Neural progenitor cell (in vitro differentiated cells): Measurements from ENCODE around the gene ARHGEF4. TPM values are rescaled to one million over a fixed set of nuclear protein-coding genes. Genes with fewer than 3 reads are reported as not detected.

Experiments used
- DNase-seq: peaks from one replicate; pipeline ENCODE4 v3.0.0-alpha.2; 2016; ENCODE audit warnings: low spot score
- H2AFZ ChIP-seq: fragments of 200-600 bp; sonication (generic); replicated peaks from 2 replicates; pipeline ENCODE4 v1.6.1; 2016; ENCODE audit warnings: antibody characterized with exemption
- H3F3A ChIP-seq: fragments of 200-600 bp; sonication (generic); 2 replicates; pipeline ENCODE4 v1.6.1; 2016; ENCODE audit warnings: antibody characterized with exemption, low read depth
- H3K27ac ChIP-seq: fragments of 200-600 bp; sonication (generic); 2 replicates; pipeline ENCODE4 v1.5.1; 2016; ENCODE audit warnings: mild to moderate bottlenecking
- H3K27me3 ChIP-seq: fragments of 200-600 bp; sonication (generic); 2 replicates; pipeline ENCODE4 v1.6.1; 2016; ENCODE audit warnings: mild to moderate bottlenecking, moderate library complexity
- H3K36me3 ChIP-seq: fragments of 200-600 bp; sonication (generic); 2 replicates; pipeline ENCODE4 v1.5.1; 2016
- H3K4me1 ChIP-seq: fragments of 200-600 bp; sonication (generic); 2 replicates; pipeline ENCODE4 v1.6.1; 2016; ENCODE audit warnings: mixed run types
- H3K4me2 ChIP-seq: fragments of 200-600 bp; sonication (generic); 2 replicates; pipeline ENCODE4 v1.6.1; 2016
- H3K4me3 ChIP-seq: fragments of 200-600 bp; sonication (generic); 2 replicates; pipeline ENCODE4 v1.5.1; 2016
- H3K79me2 ChIP-seq: fragments of 200-600 bp; sonication (generic); 2 replicates; pipeline ENCODE4 v1.6.1; 2016; ENCODE audit warnings: low read depth
- H3K9ac ChIP-seq: fragments of 200-600 bp; sonication (generic); 2 replicates; pipeline ENCODE4 v1.6.1; 2016
- H3K9me3 ChIP-seq: fragments of 200-600 bp; sonication (generic); 2 replicates; pipeline ENCODE4 v1.5.1; 2016; ENCODE audit warnings: low read depth
- H4K20me1 ChIP-seq: fragments of 200-600 bp; sonication (generic); 2 replicates; pipeline ENCODE4 v1.6.1; 2016; ENCODE audit warnings: low read depth
- H3K27ac Mint-ChIP-seq: 3 replicates; pipeline ENCODE4 v1.8.0; 2021; ENCODE audit warnings: mixed read lengths
- H3K27me3 Mint-ChIP-seq: 2 replicates; pipeline ENCODE4 v1.8.0; 2022; ENCODE audit warnings: low read depth, mild to moderate bottlenecking, inconsistent platforms, moderate library complexity, mixed read lengths; ENCODE audit not compliant: insufficient read depth
- H3K36me3 Mint-ChIP-seq: 3 replicates; pipeline ENCODE4 v1.8.0; 2021; ENCODE audit warnings: mixed read lengths
- H3K4me1 Mint-ChIP-seq: 3 replicates; pipeline ENCODE4 v1.8.0; 2021; ENCODE audit warnings: mixed read lengths
- H3K4me3 Mint-ChIP-seq: 3 replicates; pipeline ENCODE4 v1.8.0; 2021; ENCODE audit warnings: mild to moderate bottlenecking, moderate library complexity, mixed read lengths
- H3K9me3 Mint-ChIP-seq: 3 replicates; pipeline ENCODE4 v1.8.0; 2020; ENCODE audit warnings: mixed read lengths
- EZH2 ChIP-seq: fragments of 200-600 bp; sonication (generic); IDR thresholded peaks from 2 replicates; pipeline ENCODE4 v1.6.1; 2017; ENCODE audit warnings: antibody characterized with exemption, mild to moderate bottlenecking, moderate library complexity
- EZH2phosphoT487 ChIP-seq: fragments of 200-600 bp; sonication (generic); IDR thresholded peaks from 2 replicates; pipeline ENCODE4 v1.6.1; 2017; ENCODE audit warnings: antibody characterized with exemption
- total RNA-seq: library from RNA; depleted of rRNA; stranded (reverse); fragments of >200 nt; gene quantifications from 2 replicates; pipeline ENCODE4 v1.2.3, GENCODE V29; 2015; ENCODE audit warnings: low replicate concordance
- TF ChIP-seq, protein P1 (sequence below): fragments of 200-600 bp; sonication (generic); IDR thresholded peaks from 2 replicates; pipeline ENCODE4 v1.5.1; 2017; ENCODE audit warnings: antibody characterized with exemption, mild to moderate bottlenecking

The ARHGEF4 gene
- total RNA-seq, 1 donor from 2014 or later = 22.8 TPM

DNA sequence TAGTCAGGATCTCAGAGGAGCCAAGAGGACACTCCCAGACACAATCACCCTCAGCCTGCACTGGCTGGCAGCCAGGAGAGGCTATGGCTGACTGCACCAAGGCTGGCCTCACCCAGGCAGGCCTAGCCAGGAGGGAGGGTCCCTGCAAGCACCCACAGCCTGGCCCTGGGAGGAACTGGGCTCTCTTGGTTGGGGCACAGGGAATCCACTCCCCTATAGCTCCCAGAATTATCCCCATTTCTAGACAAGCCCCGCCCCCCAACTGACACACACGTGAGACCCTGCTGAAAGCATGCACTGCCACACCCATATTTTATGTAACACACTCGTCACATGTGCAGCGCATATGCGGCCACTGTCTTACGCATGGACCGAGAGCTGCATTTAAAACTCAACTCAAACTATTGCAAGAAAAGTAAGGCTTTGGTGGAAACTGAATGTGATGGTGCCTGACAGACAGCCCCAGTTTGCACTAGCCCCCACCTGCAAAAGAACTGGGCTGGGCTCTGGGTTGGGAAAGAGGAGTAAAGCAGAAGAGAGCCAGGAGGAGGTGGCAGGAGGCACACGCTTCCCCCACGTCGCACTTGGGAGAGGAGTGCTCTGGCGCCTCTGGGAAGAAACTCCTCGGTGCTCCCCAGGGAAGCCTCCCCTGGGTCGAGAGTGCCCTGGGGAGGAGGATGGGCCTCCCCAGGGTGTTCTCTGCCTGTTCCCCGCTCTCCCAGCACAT lies 28.9 kb upstream of the ARHGEF4 start:
- H3K27ac ChIP-seq = no peak overlapping the region

DNA sequence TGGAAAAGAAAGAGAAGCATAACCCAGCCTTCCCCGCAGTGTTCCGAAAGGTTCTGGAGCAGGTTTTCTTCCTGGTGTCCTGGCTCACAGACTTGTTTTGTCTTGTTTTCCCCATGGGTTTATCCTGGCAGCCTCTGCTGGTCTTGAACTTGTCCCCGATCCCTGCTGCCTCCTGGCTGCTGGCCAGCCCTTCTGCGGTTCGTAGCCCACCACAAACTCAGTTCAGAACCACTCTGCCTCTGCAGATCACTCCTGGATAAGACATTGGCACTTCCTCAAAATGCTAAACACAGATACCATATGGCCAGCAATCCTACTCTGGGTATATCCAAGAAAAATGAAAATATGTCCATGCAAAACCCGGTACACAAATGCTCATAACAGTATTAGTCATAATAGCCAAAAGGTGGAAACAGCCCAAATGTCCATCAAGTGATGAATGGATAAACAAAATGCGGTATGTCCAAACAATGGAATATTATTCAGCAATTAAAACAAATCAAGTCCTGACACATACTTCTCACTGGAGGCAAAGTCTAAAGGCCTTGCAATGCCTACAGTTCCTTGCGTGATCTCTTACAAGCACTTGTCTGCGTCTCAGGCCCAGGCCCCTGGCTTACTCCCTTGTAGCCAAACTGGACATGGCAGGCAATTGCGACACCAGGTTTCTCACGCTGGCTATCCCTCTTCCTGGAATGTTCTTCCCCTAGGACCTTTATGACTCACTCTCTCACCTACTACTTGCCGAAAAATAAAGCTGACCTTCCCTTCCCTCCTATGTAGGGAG lies 28.0 kb upstream of the ARHGEF4 start:
- H4K20me1 ChIP-seq = no peaks in the 10 kb centered on the region
- Mint-ChIP-seq H3K27me3 (peaks cover 3% of the 10 kb centered on the region), H3K36me3 (no peaks in the 10 kb centered on the region), H3K4me1 (peaks cover 3% of the 10 kb centered on the region), H3K4me3 (no peak overlapping the region), H3K9me3 (no peaks in the 10 kb centered on the region), H3K27ac (no peak overlapping the region)
- no peaks in the 10 kb centered on the region for H3K79me2 ChIP-seq
- no peak for DNase-seq
- no peaks in the 10 kb centered on the region for H3K27me3 ChIP-seq
- H3K4me1 ChIP-seq = no peaks in the 10 kb centered on the region
- H3F3A ChIP-seq = peaks cover 7% of the 10 kb centered on the region
- no peaks in the 10 kb centered on the region for H3K9me3 ChIP-seq
- H3K4me3 ChIP-seq = no peak overlapping the region
- no peak overlapping the region for H3K4me2 ChIP-seq
- no peaks in the 10 kb centered on the region for H3K36me3 ChIP-seq
- H2AFZ ChIP-seq = no peak overlapping the region
- no peak overlapping the region for H3K9ac ChIP-seq
- TF ChIP-seq EZH2phosphoT487 (no peak), EZH2 (no peak)
- TF ChIP-seq, protein P1, sequence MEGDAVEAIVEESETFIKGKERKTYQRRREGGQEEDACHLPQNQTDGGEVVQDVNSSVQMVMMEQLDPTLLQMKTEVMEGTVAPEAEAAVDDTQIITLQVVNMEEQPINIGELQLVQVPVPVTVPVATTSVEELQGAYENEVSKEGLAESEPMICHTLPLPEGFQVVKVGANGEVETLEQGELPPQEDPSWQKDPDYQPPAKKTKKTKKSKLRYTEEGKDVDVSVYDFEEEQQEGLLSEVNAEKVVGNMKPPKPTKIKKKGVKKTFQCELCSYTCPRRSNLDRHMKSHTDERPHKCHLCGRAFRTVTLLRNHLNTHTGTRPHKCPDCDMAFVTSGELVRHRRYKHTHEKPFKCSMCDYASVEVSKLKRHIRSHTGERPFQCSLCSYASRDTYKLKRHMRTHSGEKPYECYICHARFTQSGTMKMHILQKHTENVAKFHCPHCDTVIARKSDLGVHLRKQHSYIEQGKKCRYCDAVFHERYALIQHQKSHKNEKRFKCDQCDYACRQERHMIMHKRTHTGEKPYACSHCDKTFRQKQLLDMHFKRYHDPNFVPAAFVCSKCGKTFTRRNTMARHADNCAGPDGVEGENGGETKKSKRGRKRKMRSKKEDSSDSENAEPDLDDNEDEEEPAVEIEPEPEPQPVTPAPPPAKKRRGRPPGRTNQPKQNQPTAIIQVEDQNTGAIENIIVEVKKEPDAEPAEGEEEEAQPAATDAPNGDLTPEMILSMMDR = no peak
- H3K27ac ChIP-seq = no peak overlapping the region

More for the DNA sequence above, 28.9 kb upstream of the ARHGEF4 start:
- H3K27me3 ChIP-seq = no peaks in the 10 kb centered on the region
- no peak overlapping the region for H3K4me2 ChIP-seq
- H3K9me3 Mint-ChIP-seq = no peaks in the 10 kb centered on the region
- no peak overlapping the region for H3K4me3 Mint-ChIP-seq
- peaks cover 7% of the 10 kb centered on the region for H3F3A ChIP-seq
- no peak overlapping the region for H3K4me3 ChIP-seq
- H3K27me3 Mint-ChIP-seq = peaks cover 3% of the 10 kb centered on the region
- no peaks in the 10 kb centered on the region for H3K4me1 Mint-ChIP-seq
- H3K36me3 Mint-ChIP-seq = no peaks in the 10 kb centered on the region
- no peak overlapping the region for H3K9ac ChIP-seq
- H3K9me3 ChIP-seq = no peaks in the 10 kb centered on the region
- H3K79me2 ChIP-seq = no peaks in the 10 kb centered on the region
- TF ChIP-seq, protein P1 = no peak
- no peak for TF ChIP-seq EZH2phosphoT487
- no peak for TF ChIP-seq EZH2
- H4K20me1 ChIP-seq = no peaks in the 10 kb centered on the region
- H3K27ac Mint-ChIP-seq = no peak overlapping the region
- H3K36me3 ChIP-seq = no peaks in the 10 kb centered on the region
- DNase-seq = no peak
- H2AFZ ChIP-seq = peak overlapping the region; percentile 17
- H3K4me1 ChIP-seq = no peaks in the 10 kb centered on the region

DNA sequence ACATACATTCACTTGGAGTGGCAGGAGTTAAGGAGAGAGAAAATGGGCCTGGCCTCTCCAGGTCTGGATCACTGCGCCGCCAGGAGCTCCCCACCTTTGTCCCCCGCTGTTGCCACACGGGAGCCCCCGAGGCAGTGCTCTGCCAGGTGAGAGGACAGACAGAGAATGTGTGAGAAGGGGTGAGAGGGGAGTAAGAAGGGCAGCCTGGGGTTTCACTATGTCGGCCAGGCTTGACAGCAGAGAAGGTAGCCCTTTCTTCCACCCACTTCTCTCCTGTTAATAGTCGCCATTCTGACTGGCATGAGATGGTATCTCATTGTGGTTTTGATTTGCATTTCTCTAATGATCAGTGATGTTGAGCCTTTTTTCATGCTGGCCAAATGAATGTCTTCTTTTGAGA lies 26.2 kb upstream of the ARHGEF4 start:
- H3K79me2 ChIP-seq = no peaks in the 10 kb centered on the region
- no peak overlapping the region for H3K4me2 ChIP-seq
- H3K27me3 Mint-ChIP-seq = peaks cover 8% of the 10 kb centered on the region
- H3K4me1 ChIP-seq = no peaks in the 10 kb centered on the region
- no peak overlapping the region for H2AFZ ChIP-seq
- H3F3A ChIP-seq = peaks cover 7% of the 10 kb centered on the region
- H3K27me3 ChIP-seq = no peaks in the 10 kb centered on the region
- no peaks in the 10 kb centered on the region for H3K9me3 ChIP-seq
- no peaks in the 10 kb centered on the region for H4K20me1 ChIP-seq
- H3K4me1 Mint-ChIP-seq = peaks cover 9% of the 10 kb centered on the region
- H3K4me3 Mint-ChIP-seq = no peak overlapping the region
- DNase-seq = no peak
- TF ChIP-seq EZH2phosphoT487 (no peak), EZH2 (no peak)
- no peaks in the 10 kb centered on the region for H3K36me3 ChIP-seq
- no peak overlapping the region for H3K9ac ChIP-seq
- no peak overlapping the region for H3K27ac ChIP-seq
- H3K4me3 ChIP-seq = no peak overlapping the region
- H3K36me3 Mint-ChIP-seq = no peaks in the 10 kb centered on the region
- H3K9me3 Mint-ChIP-seq = no peaks in the 10 kb centered on the region
- H3K27ac Mint-ChIP-seq = no peak overlapping the region

DNA sequence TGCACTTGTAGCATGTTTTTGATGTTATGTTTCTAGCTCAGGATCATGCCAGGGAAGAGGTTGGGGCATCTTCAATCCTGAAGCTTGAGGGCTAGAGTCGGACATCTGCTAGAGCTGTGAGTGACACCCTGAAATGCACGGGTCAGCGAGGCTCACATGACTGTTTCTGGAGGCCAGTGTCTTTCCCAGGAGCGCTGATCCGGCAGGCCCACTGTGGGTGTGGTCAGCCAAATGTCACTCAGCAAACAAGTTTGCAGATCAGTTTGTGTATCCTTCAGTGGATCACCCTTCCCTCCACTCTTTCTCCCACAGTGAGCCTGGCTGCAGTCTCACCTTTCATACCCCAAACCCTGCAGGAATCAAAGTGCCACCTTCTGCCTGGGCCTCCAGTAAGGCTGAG lies 23.0 kb upstream of the ARHGEF4 start:
- Mint-ChIP-seq H3K4me1 (peaks cover 12% of the 10 kb centered on the region), H3K36me3 (no peaks in the 10 kb centered on the region), H3K9me3 (no peaks in the 10 kb centered on the region), H3K4me3 (no peak overlapping the region), H3K27me3 (peaks cover 6% of the 10 kb centered on the region), H3K27ac (peak overlapping the region; percentile 81)
- Histone ChIP-seq H3K9ac (no peak overlapping the region), H3K27ac (no peak overlapping the region), H3K79me2 (no peaks in the 10 kb centered on the region), H3K4me3 (no peak overlapping the region), H3K4me2 (no peak overlapping the region), H3K36me3 (no peaks in the 10 kb centered on the region), H3F3A (peaks cover 10% of the 10 kb centered on the region), H3K9me3 (no peaks in the 10 kb centered on the region), H4K20me1 (no peaks in the 10 kb centered on the region), H2AFZ (peak overlapping the region; percentile 34), H3K4me1 (no peaks in the 10 kb centered on the region), H3K27me3 (no peaks in the 10 kb centered on the region)
- TF ChIP-seq EZH2 (no peak), EZH2phosphoT487 (no peak)
- TF ChIP-seq, protein P1 = no peak
- DNase-seq = no peak
